K562 (cell line): Measurements from ENCODE around the gene MAPT.

Experiments
- ESRRA ChIP-seq: fragments of 450-650 bp; IDR thresholded peaks from 2 replicates; pipeline ENCODE4 v1.6.1; 2014; ENCODE audit warnings: low read depth, mild to moderate bottlenecking, moderate library complexity, borderline replicate concordance
- KAT8 ChIP-seq: fragments of 450-650 bp; IDR thresholded peaks from 2 replicates; pipeline ENCODE4 v1.6.1; 2016; ENCODE audit warnings: low read depth, mild to moderate bottlenecking
- TF ChIP-seq, protein P1 (sequence below), 3 experiments: IDR thresholded peaks in 2 of 3; conservative IDR thresholded peaks in 1 of 3; 2 replicates each; pipeline ENCODE4 v1.5.1; 2011 to 2012; ENCODE audit warnings: low read length in 3 of 3, mild to moderate bottlenecking in 3 of 3, control low read depth in 2 of 3, improper control_type of control experiment in 1 of 3, inconsistent platforms in 1 of 3, low read depth in 1 of 3, mixed read lengths in 1 of 3, moderate library complexity in 1 of 3; ENCODE audit not compliant: insufficient read depth in 2 of 3
- TF ChIP-seq, protein P2 (sequence below), 2 experiments: fragments of 450-650 bp in 1 of 2; IDR thresholded peaks; 2 replicates each; pipeline ENCODE4 v1.6.1; 2011 to 2017; ENCODE audit warnings: low read depth in 2 of 2, antibody characterized with exemption in 1 of 2, borderline replicate concordance in 1 of 2, low read length in 1 of 2, mild to moderate bottlenecking in 1 of 2, mixed read lengths in 1 of 2; ENCODE audit not compliant: control insufficient read depth in 1 of 2

DNA sequence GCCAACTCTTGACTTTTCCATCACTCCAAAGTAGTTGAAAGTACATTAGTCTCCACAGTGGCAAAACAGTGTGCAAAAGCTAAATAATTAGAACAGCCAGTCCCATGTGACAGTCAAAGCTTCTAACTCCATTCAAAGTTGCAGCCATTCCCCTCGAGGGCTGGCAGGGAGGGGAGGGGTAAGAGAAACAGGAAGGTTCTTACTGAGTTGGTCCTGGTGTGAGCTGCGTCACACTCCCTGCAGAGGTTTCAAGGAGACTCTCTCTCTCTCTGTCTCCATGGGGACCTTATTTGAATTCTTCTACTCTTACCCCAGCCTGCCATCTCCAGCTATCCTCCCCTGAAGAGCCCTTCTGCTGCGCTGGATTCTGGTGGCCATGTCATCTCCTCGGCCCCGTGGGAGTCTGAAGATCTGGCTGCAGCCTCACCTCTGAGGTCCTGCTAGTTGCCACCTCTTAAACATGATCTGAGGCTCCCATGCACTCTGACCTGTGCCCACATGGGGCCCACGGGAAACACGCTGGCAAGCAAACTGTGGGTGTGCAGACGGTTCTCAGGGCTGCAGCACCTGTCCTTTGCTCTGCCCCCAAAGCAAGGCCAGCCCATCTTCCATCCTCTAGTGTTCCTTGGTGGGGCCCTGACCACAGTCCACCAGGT is 81.4 kb downstream of the MAPT start:
- TF ChIP-seq, protein P1, sequence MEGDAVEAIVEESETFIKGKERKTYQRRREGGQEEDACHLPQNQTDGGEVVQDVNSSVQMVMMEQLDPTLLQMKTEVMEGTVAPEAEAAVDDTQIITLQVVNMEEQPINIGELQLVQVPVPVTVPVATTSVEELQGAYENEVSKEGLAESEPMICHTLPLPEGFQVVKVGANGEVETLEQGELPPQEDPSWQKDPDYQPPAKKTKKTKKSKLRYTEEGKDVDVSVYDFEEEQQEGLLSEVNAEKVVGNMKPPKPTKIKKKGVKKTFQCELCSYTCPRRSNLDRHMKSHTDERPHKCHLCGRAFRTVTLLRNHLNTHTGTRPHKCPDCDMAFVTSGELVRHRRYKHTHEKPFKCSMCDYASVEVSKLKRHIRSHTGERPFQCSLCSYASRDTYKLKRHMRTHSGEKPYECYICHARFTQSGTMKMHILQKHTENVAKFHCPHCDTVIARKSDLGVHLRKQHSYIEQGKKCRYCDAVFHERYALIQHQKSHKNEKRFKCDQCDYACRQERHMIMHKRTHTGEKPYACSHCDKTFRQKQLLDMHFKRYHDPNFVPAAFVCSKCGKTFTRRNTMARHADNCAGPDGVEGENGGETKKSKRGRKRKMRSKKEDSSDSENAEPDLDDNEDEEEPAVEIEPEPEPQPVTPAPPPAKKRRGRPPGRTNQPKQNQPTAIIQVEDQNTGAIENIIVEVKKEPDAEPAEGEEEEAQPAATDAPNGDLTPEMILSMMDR (IDR thresholded peaks at IDR 0.05 in 2 of 3, conservative IDR thresholded peaks at IDR 0.05 in 1 of 3; ENCODE audit: insufficient read depth in 2 of 3, low read depth in 1 of 3, low read length in 3 of 3), result no peak
- TF ChIP-seq KAT8, result no peak
- no peak for TF ChIP-seq ESRRA
- TF ChIP-seq, protein P2, sequence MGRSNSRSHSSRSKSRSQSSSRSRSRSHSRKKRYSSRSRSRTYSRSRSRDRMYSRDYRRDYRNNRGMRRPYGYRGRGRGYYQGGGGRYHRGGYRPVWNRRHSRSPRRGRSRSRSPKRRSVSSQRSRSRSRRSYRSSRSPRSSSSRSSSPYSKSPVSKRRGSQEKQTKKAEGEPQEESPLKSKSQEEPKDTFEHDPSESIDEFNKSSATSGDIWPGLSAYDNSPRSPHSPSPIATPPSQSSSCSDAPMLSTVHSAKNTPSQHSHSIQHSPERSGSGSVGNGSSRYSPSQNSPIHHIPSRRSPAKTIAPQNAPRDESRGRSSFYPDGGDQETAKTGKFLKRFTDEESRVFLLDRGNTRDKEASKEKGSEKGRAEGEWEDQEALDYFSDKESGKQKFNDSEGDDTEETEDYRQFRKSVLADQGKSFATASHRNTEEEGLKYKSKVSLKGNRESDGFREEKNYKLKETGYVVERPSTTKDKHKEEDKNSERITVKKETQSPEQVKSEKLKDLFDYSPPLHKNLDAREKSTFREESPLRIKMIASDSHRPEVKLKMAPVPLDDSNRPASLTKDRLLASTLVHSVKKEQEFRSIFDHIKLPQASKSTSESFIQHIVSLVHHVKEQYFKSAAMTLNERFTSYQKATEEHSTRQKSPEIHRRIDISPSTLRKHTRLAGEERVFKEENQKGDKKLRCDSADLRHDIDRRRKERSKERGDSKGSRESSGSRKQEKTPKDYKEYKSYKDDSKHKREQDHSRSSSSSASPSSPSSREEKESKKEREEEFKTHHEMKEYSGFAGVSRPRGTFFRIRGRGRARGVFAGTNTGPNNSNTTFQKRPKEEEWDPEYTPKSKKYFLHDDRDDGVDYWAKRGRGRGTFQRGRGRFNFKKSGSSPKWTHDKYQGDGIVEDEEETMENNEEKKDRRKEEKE (IDR thresholded peaks at IDR 0.05; ENCODE audit: borderline replicate concordance in 1 of 2, control insufficient read depth in 1 of 2, low read depth in 2 of 2, low read length in 1 of 2), result no peak
